Heart left ventricle (tissue), 13 donors: Measurements from ENCODE around the gene F7.

Source experiments
- POLR2A ChIP-seq, 2 donors: fragments of 450-650 bp; IDR thresholded peaks; one replicate each; pipeline ENCODE4 v1.6.1; 2017; ENCODE audit warnings: antibody characterized with exemption in 2 of 2, mild to moderate bottlenecking in 2 of 2, moderate library complexity in 2 of 2
- TF ChIP-seq, protein P1 (sequence below), 12 donors: fragments of 200-600 bp; sonication (generic) in 4 of 12; IDR thresholded peaks; one replicate each; pipeline versions ENCODE4 v1.5.0 to v1.8.0; 2018 to 2022; ENCODE audit warnings: antibody characterized with exemption in 12 of 12, mild to moderate bottlenecking in 5 of 12
- donor health status: ischemic (EF 13 %, LVEDD 7.1; RV severe dilation, severe dysfunction).
- donor health status: DM: no; HTN: yes; CAD: no.
- donor health status: DM: no; HTN: no; CAD: no.
- donor health status: ischemic (EF 25% LVEDD 6.9; RV normal size, moderate dysfunction).
- donor health status: ischemic (EF 25% LVEDD 5.7; RV mildly dilated, moderate dysfunction).
- donor health status: ischemic (EF 35%, LVEDD 5.7; RV mildly dilated, moderate dysfunction).
- donor health status: nonischemic (EF 11% LVEDD 7.7; RV severe dilation, severe dysfunction).
- donor health status: DM: yes; HTN: yes; CAD: no.
- donor health status: PGD.
- donor health status: ischemic (EF 29% LVEDD 5.4; RV normal size, mild dysfunction).
- donor health status: nonischemic (EF 23%, LVEDD 6.1; RV moderate dilation, normal function).

DNA sequence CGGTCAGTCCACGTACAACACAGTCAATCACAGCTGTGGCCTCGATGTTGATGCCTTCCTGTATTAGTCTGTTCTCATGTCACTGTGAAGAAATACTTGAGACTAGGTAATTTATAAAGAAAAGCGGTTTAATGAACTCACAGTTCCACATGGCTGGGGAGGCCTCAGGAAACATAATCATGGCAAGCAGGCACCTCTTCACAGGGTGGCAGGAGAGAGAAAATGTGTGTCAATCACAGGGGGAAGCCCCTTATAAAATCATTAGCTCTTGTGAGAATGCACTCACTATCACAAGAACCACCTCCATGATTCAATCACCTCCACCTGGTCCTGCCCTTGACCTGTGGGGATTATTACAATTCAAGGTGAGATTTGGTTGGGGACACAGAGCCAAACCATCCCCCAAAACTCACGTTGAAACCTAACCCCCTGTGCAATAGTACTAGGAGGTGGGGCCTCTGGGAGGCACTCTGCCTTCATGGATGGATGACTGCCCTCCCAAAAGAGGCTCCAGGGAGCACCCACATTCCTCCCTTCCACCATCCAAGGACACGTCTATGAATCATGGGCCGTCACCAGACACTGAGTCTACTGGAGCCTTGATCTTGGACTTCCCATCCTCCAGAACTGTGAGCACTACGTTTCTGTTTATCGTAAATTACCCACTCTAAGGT, 50.5 kb downstream of the F7 start:
- no peak for TF ChIP-seq POLR2A (IDR thresholded peaks at IDR 0.05)
- TF ChIP-seq, protein P1, sequence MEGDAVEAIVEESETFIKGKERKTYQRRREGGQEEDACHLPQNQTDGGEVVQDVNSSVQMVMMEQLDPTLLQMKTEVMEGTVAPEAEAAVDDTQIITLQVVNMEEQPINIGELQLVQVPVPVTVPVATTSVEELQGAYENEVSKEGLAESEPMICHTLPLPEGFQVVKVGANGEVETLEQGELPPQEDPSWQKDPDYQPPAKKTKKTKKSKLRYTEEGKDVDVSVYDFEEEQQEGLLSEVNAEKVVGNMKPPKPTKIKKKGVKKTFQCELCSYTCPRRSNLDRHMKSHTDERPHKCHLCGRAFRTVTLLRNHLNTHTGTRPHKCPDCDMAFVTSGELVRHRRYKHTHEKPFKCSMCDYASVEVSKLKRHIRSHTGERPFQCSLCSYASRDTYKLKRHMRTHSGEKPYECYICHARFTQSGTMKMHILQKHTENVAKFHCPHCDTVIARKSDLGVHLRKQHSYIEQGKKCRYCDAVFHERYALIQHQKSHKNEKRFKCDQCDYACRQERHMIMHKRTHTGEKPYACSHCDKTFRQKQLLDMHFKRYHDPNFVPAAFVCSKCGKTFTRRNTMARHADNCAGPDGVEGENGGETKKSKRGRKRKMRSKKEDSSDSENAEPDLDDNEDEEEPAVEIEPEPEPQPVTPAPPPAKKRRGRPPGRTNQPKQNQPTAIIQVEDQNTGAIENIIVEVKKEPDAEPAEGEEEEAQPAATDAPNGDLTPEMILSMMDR (IDR thresholded peaks at IDR 0.05) = no peak
